Middle frontal gyrus (tissue), 1 donor: Measurements from ENCODE around the gene CD37.
"Not testable (repeated sequence)": the region's sequence is repeated elsewhere in the genome, so short reads cannot be mapped to it uniquely, and the experiment has no call there.

Experiments
- DNase-seq: peaks from one replicate; pipeline ENCODE4 v3.0.0-alpha.2; 2015; ENCODE audit warnings: low spot score; ENCODE audit errors: extremely low spot score

Gene CD37

GRCh38 chr19:49328741-49329140 is 6.5 kb upstream of the CD37 start:
- no peak for DNase-seq

- DNase-seq: not testable (repeated sequence)
These were observed 4.0 kb upstream of the CD37 start for GRCh38 chr19:49331187-49331586.

GRCh38 chr19:49331616-49332055 is 3.6 kb upstream of the CD37 start:
- DNase-seq: peak; percentile 29

GRCh38 chr19:49332691-49333417 is 2.4 kb upstream of the CD37 start:
- DNase-seq: not testable (repeated sequence)

GRCh38 chr19:49333418-49333805 is 1.8 kb upstream of the CD37 start:
- no peak for DNase-seq

GRCh38 chr19:49333811-49334288 is 1.4 kb upstream of the CD37 start:
- no peak for DNase-seq

- no peak for DNase-seq
These were observed 727 bp downstream of the CD37 start for GRCh38 chr19:49335784-49336481.

- DNase-seq: no peak
These were observed 1.5 kb downstream of the CD37 start for GRCh38 chr19:49336482-49337266.

- DNase-seq: no peak
These were observed 2.2 kb downstream of the CD37 start for GRCh38 chr19:49337267-49338022.

GRCh38 chr19:49338023-49338677 is 2.9 kb downstream of the CD37 start:
- no peak for DNase-seq

GRCh38 chr19:49338691-49339300 is 3.6 kb downstream of the CD37 start:
- DNase-seq: no peak

- DNase-seq: peak; percentile 42
These were observed 4.3 kb downstream of the CD37 start for GRCh38 chr19:49339301-49340068.

- DNase-seq: no peak
These were observed 5.1 kb downstream of the CD37 start for GRCh38 chr19:49340069-49340864.

- DNase-seq: no peak
These were observed 5.9 kb downstream of the CD37 start for GRCh38 chr19:49340865-49341718.

GRCh38 chr19:49342291-49342721 is 7.1 kb downstream of the CD37 start:
- no peak for DNase-seq

- DNase-seq: no peak
These were observed 7.9 kb downstream of the CD37 start for GRCh38 chr19:49343123-49343522.
